GM12878 (cell line): ENCODE results near the gene PIGN. TPM values are rescaled to one million over a fixed set of nuclear protein-coding genes. Genes with fewer than 3 reads are reported as not detected.
A peak's percentile ranks its signal among the peaks of the same experiment; 100 is the strongest.

Experiments
- ATAC-seq: fragments of 200-7000 bp; cut with Tn5 transposase; 3 replicates; pipeline ENCODE4 v1.9.1; 2020; ENCODE audit warnings: mild to moderate bottlenecking, moderate library complexity
- BruUV-seq: library from RNA; stranded (reverse); fragments of 400-500 nt; replicated peaks from 2 replicates; lab custom pipeline; 2021; lab: Mats Ljungman, UMichigan
- CTCF ChIA-PET: fragments of 300-600 bp; sonication (Branson Sonifier 250); formaldehyde crosslinking; extraction: SDS; loops from one replicate; lab custom pipeline; 2021; ENCODE audit warnings: inconsistent platforms; lab: Yijun Ruan, JAX
- POLR2A ChIA-PET: fragments of 350-600 bp; formaldehyde crosslinking; extraction: SDS; loops from one replicate; lab custom pipeline; 2021; ENCODE audit warnings: inconsistent platforms; lab: Charles Lee
- RAD21 ChIA-PET: fragments of 300-600 bp; sonication (Branson Sonifier 250); formaldehyde crosslinking; loops from one replicate; lab custom pipeline; 2023; ENCODE audit warnings: antibody characterized with exemption; ENCODE audit not compliant: unreplicated experiment; lab: Charles Lee
- SMC1A ChIA-PET: fragments of 300-600 bp; sonication (Branson Sonifier 250); formaldehyde crosslinking; loops from one replicate; lab custom pipeline; 2023; ENCODE audit not compliant: unreplicated experiment, uncharacterized antibody; lab: Charles Lee
- DNase-seq: peaks from one replicate; pipeline ENCODE4 v3.0.0-alpha.2; 2011; ENCODE audit warnings: low read depth, low spot score
- FAIRE-seq: peaks from 3 replicates; lab custom pipeline; 2011; peaks lifted over from hg19 to GRCh38; lab: Jason Lieb, UNC
- H2AFZ ChIP-seq: 2 replicates; pipeline ENCODE4 v1.6.0; 2011; ENCODE audit warnings: low read depth, low read length, control low read depth; ENCODE audit not compliant: control insufficient read depth
- H3K27ac ChIP-seq: 2 replicates; pipeline ENCODE4 v1.5.1; 2011; ENCODE audit warnings: control low read depth; ENCODE audit not compliant: control insufficient read depth, insufficient read depth
- H3K27me3 ChIP-seq, 2 experiments: replicated peaks in 1 of 2; 2 replicates each; pipeline versions ENCODE4 v1.6.0 to v1.6.1; 2011; ENCODE audit warnings: low read length in 1 of 2; ENCODE audit not compliant: control insufficient read depth in 2 of 2, insufficient read depth in 2 of 2
- H3K36me3 ChIP-seq, 2 experiments: 2 replicates each; pipeline ENCODE4 v1.5.1; 2011; ENCODE audit warnings: low read length in 1 of 2; ENCODE audit not compliant: control insufficient read depth in 2 of 2, insufficient read depth in 2 of 2
- H3K4me1 ChIP-seq: 2 replicates; pipeline ENCODE4 v1.6.1; 2011; ENCODE audit warnings: mild to moderate bottlenecking, low read length, moderate library complexity, mixed read lengths; ENCODE audit not compliant: control insufficient read depth, insufficient read depth
- H3K4me2 ChIP-seq: 2 replicates; pipeline ENCODE4 v1.6.0; 2011; ENCODE audit warnings: control low read depth; ENCODE audit not compliant: control insufficient read depth, insufficient read depth
- H3K4me3 ChIP-seq: fragments of 200-600 bp; sonication (generic); 2 replicates; pipeline ENCODE4 v1.5.1; 2016
- H3K79me2 ChIP-seq: 2 replicates; pipeline ENCODE4 v1.6.0; 2011; ENCODE audit warnings: low read length; ENCODE audit not compliant: control insufficient read depth, insufficient read depth
- H3K9ac ChIP-seq: 2 replicates; pipeline ENCODE4 v1.8.0; 2011; ENCODE audit warnings: low read length, control low read depth, mixed read lengths; ENCODE audit not compliant: control insufficient read depth, insufficient read depth
- H3K9me3 ChIP-seq: replicated peaks from 3 replicates; pipeline ENCODE4 v1.5.1; 2011; ENCODE audit warnings: mild to moderate bottlenecking, low read length; ENCODE audit not compliant: control insufficient read depth, insufficient read depth
- H4K20me1 ChIP-seq: 2 replicates; pipeline ENCODE4 v1.6.0; 2011; ENCODE audit not compliant: control insufficient read depth, insufficient read depth
- CHD1 ChIP-seq: IDR thresholded peaks from 2 replicates; pipeline ENCODE4 v1.6.1; 2012; ENCODE audit warnings: low read depth, low read length, improper control_type of control experiment
- CTCF ChIP-seq, 3 experiments: IDR thresholded peaks in 2 of 3; conservative IDR thresholded peaks in 1 of 3; 2 replicates each; pipeline ENCODE4 v1.5.1; 2011; ENCODE audit warnings: low read depth in 3 of 3, low read length in 3 of 3, mild to moderate bottlenecking in 3 of 3, control low read depth in 2 of 3, moderate library complexity in 2 of 3, inconsistent platforms in 1 of 3, mixed read lengths in 1 of 3; ENCODE audit not compliant: control insufficient read depth in 2 of 3, insufficient read depth in 1 of 3; ENCODE audit errors: extremely low read depth in 1 of 3
- NFYB ChIP-seq: IDR thresholded peaks from 2 replicates; pipeline ENCODE4 v1.6.1; 2011; ENCODE audit warnings: low read depth, mild to moderate bottlenecking, low read length, improper control_type of control experiment, moderate library complexity; ENCODE audit not compliant: insufficient read depth
- RAD21 ChIP-seq: IDR thresholded peaks from 2 replicates; pipeline ENCODE4 v1.6.1; 2011; ENCODE audit warnings: mild to moderate bottlenecking, low read depth, low read length, moderate library complexity; ENCODE audit not compliant: insufficient read depth
- SMC3 ChIP-seq: IDR thresholded peaks from 2 replicates; pipeline ENCODE4 v1.6.1; 2011; ENCODE audit warnings: low read length, improper control_type of control experiment, borderline replicate concordance
- WGBS: methylation state at CpG from one replicate; pipeline ENCODE4 v1.1.6; 2016; ENCODE audit warnings: low lambda C conversion rate; ENCODE audit not compliant: insufficient replicate concordance, insufficient coverage; ENCODE audit errors: missing lambda C conversion rate; 5-methylcytosine and 5-hydroxymethylcytosine counted together
- in situ Hi-C: fragments of 300-500 bp; cut with MboI; formaldehyde crosslinking; loops from 9 replicates; pipeline ENCODE4 v1.14.3; 2018; ENCODE audit warnings: mixed read lengths
- intact Hi-C: fragments of 100-400 bp; cut with micrococcal nuclease; formaldehyde crosslinking; loops from one replicate; pipeline ENCODE4 v1.14.2; 2022; ENCODE audit not compliant: unreplicated experiment
- polyA plus RNA-seq, 11 experiments: library from polyadenylated mRNA; depleted of rRNA in 4 of 11; unstranded in 6 of 11; stranded (reverse) in 5 of 11; fragments of >200 nt; fragmentation: Nextera tagmentation in 4 of 11; fragmentation: Illumina TruSeq in 1 of 11; extraction: Ambion mirVana in 4 of 11; extraction: Trizol in 1 of 11; gene quantifications; 1 replicate in 1 of 11; 2 replicates in 10 of 11; pipeline versions ENCODE4 v1.2.1 to v1.2.3, GENCODE V29; 2011 to 2016; ENCODE audit warnings: inconsistent platforms in 2 of 11, missing spikeins in 2 of 11, low read depth in 1 of 11
- total RNA-seq, 4 experiments: library from RNA; depleted of rRNA in 3 of 4; stranded (reverse); fragments of >200 nt in 3 of 4; fragmentation: Illumina TruSeq in 1 of 4; extraction: Trizol in 1 of 4; gene quantifications; 2 replicates each; pipeline versions ENCODE4 v1.2.1 to v1.2.3, GENCODE V29; 2013 to 2021

PIGN gene
- total and polyA plus RNA-seq, 10 of the 15 experiments (the other 5 are each of a cell fraction or from before 2014, with no cell fraction given), result 6.9 to 25.4 (median 18.7) TPM

- TF ChIP-seq SMC3 (peak; percentile 80; the same call in 1 of the 2 replicates), NFYB (no peak), RAD21 (peak; percentile 95)
Measured at GRCh38 chr18:62183578-62184195, 3.2 kb downstream of the PIGN start (continued).

- no peak for ATAC-seq
- ChIA-PET POLR2A (no interaction called here), SMC1A (interaction anchor here (1.0 to 6.4 kb wide), 3 partner anchors 17 to 67 kb away, joined by 3 to 102 read pairs (median 11); no protein-coding TSS in a partner anchor), RAD21 (interaction anchor here (1.5 to 8.9 kb wide), 3 partner anchors 27 to 243 kb away, joined by 4 to 98 read pairs (median 5); no protein-coding TSS in a partner anchor), CTCF (interaction anchor here (0.7 to 11.7 kb wide), 9 partner anchors 16 to 403 kb away, joined by 3 to 268 read pairs (median 4); no protein-coding TSS in a partner anchor)
- Histone ChIP-seq H3K4me2 (no peak overlapping the region), H3K4me1 (peaks cover 3% of the 10 kb centered on the region; the same call in 1 of the 2 replicates), H3K27me3 (no peaks in the 10 kb centered on the region), H3K9ac (no peak overlapping the region), H3K79me2 (peaks cover 20% of the 10 kb centered on the region), H2AFZ (no peak overlapping the region), H4K20me1 (no peaks in the 10 kb centered on the region), H3K9me3 (no peaks in the 10 kb centered on the region), H3K27ac (no peak overlapping the region), H3K36me3 (no peaks in the 10 kb centered on the region), H3K4me3 (no peak overlapping the region)
- TF ChIP-seq CHD1 (no peak), CTCF (IDR thresholded peaks at IDR 0.05 in 2 of 3, conservative IDR thresholded peaks at IDR 0.05 in 1 of 3; ENCODE audit: control insufficient read depth in 2 of 3, extremely low read depth in 1 of 3, insufficient read depth in 1 of 3, low read depth in 3 of 3, low read length in 3 of 3) (peak in 1 of 3 experiments; percentile 30; a peak in 1 of 6 replicates)
- 64% methylated on average over 3 of the region's 3 CpGs for WGBS
- DNase-seq, result no peak
- no peak for FAIRE-seq
- BruUV-seq, result no TSS peak
- in situ Hi-C loops (no loop called here), intact Hi-C loops (loop anchor here (10.0 kb wide), 1 partner anchor 803 kb away; no protein-coding TSS in a partner anchor)
Measured at GRCh38 chr18:62182220-62182619, 4.6 kb downstream of the PIGN start.
